ENCODE results near the gene HACD2. TPM values are rescaled to one million over a fixed set of nuclear protein-coding genes. Genes with fewer than 3 reads are reported as not detected.

Gene HACD2, protein sequence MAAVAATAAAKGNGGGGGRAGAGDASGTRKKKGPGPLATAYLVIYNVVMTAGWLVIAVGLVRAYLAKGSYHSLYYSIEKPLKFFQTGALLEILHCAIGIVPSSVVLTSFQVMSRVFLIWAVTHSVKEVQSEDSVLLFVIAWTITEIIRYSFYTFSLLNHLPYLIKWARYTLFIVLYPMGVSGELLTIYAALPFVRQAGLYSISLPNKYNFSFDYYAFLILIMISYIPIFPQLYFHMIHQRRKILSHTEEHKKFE
- total RNA-seq = 10 to 100 TPM; 24.4 to 25.2 TPM

DNA sequence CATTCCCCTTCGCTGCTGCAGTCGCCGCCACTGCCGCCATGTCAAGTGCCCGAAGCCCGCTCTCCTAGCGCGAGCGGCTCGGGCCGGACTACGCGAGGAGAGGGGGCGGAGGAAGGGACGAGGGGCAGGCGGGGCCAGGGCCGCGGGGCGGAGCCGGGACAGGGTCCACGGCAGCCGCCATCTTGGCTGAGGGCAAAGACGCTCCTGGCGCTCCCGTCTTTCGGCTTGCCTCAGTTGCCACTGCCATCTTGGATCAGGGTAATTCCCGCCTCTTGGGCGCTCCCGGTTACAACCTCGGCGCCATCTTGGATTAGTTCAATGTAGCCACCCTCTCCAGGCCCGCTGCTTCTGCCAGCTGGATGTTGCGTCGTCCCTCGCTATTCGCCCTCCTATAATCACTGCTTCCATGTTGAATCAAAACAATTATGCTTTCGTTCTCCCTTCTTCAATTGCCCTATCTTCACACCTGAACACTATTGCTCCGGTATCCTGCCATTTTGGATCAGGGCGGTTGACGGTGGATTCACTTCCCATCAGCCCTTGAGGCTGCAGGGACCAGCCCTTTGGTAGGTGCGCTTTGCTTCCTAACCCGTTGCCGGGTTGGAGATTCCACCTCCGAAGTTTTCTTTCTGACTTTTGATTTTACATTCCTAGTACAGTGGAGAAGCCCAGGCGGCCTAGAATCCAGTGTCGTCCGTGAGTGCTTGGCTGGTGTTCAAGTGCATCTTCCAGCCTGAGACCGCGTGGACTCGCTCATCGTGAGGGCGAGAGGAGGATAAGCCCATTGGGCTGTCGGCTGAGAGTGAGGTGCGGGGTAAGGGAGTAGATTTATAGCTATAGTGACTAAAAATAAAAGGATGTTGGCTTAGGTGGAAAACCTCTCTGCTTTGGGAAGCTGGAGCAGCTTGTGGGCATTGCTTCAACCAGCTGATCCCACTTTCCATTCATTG is at the start of gene HACD2:
Gene HACD2, minus strand, starts transcription at position 66 of the 950 bp plus-strand sequence. Its CDS starts 26 bp downstream, at position 40.

DNA sequence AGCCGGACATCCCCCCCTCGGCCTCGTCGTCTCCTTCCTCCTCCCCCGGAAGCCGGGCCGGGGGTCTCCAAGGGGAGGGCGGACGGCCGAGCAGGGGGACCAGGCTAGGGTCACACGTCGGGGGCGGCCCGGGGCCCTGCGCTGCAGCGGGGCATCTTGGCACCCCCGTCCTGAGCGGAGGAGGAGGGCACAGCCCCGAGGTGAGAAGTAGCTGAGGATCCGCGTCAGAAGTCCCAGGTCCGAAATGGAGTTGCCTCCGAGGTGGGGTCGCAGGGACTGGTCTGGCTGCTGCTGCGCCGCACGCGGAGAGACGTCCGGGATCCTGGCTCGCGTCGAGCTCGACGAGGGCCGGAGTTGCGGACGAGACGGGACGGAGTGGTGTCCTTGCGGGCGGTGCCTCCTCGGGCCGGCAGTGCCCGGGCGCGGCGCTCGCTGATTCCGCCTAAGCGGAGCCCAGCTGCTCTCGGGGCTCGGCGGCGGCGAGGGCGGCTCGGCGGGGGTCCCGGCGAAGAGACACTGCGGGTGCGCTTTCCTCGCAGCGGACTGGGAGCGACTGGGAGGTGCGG is 136.2 kb downstream of the HACD2 start, which contains the start of gene ADCY5:
Gene ADCY5, minus strand, starts transcription at position 555 of the 566 bp plus-strand sequence. Its CDS starts 545 bp downstream, at position 10.

Other genes with a start within 250 kb of the HACD2 start
- gene ADCY5, start 136.0 kb downstream of the HACD2 start, total RNA-seq = not detected